ENCODE data around the gene TMEM54. TPM values are rescaled to one million over a fixed set of nuclear protein-coding genes. Genes with fewer than 3 reads are reported as not detected.

TMEM54 gene
- total RNA-seq, 1 donor from 2014 or later, result 14.5 TPM

- Mint-ChIP-seq H3K4me3 (no peak overlapping the region), H3K27me3 (ENCODE audit: insufficient read depth, low read depth) (peaks cover 4% of the 10 kb centered on the region), H3K27ac (no peak overlapping the region), H3K9me3 (no peaks in the 10 kb centered on the region), H3K36me3 (no peaks in the 10 kb centered on the region), H3K4me1 (peaks cover 16% of the 10 kb centered on the region)
- TF ChIP-seq EZH2 (IDR thresholded peaks at IDR 0.05), result no peak
- TF ChIP-seq CTCF (IDR thresholded peaks at IDR 0.05), result no peak
- no peak for TF ChIP-seq EZH2phosphoT487 (IDR thresholded peaks at IDR 0.05)
- Histone ChIP-seq H3K36me3 (no peaks in the 10 kb centered on the region), H3K9me3 (ENCODE audit: low read depth) (no peaks in the 10 kb centered on the region), H3K4me2 (no peak overlapping the region), H2AFZ (replicated peaks) (no peak overlapping the region), H4K20me1 (ENCODE audit: low read depth) (no peaks in the 10 kb centered on the region), H3F3A (ENCODE audit: low read depth) (no peaks in the 10 kb centered on the region), H3K9ac (no peak overlapping the region), H3K4me1 (no peaks in the 10 kb centered on the region), H3K27me3 (peaks cover 1% of the 10 kb centered on the region), H3K27ac (no peak overlapping the region), H3K79me2 (ENCODE audit: low read depth) (no peaks in the 10 kb centered on the region), H3K4me3 (no peak overlapping the region)
- DNase-seq (ENCODE audit: low spot score), result no peak
Measured at GRCh38 chr1:32917521-32917920, 16.3 kb upstream of the TMEM54 start.

GRCh38 chr1:32915766-32916706 lies 14.8 kb upstream of the TMEM54 start:
- H3K4me1 ChIP-seq, result no peaks in the 10 kb centered on the region
- Mint-ChIP-seq H3K36me3 (no peaks in the 10 kb centered on the region), H3K4me1 (peaks cover 16% of the 10 kb centered on the region), H3K27ac (no peak overlapping the region), H3K9me3 (no peaks in the 10 kb centered on the region), H3K4me3 (no peak overlapping the region), H3K27me3 (ENCODE audit: insufficient read depth, low read depth) (peaks cover 2% of the 10 kb centered on the region)
- H3K36me3 ChIP-seq, result no peaks in the 10 kb centered on the region
- no peak for DNase-seq (ENCODE audit: low spot score)
- no peaks in the 10 kb centered on the region for H3K79me2 ChIP-seq (ENCODE audit: low read depth)
- TF ChIP-seq CTCF (IDR thresholded peaks at IDR 0.05), result no peak
- TF ChIP-seq EZH2 (IDR thresholded peaks at IDR 0.05), result no peak
- no peak for TF ChIP-seq EZH2phosphoT487 (IDR thresholded peaks at IDR 0.05)
- no peaks in the 10 kb centered on the region for H4K20me1 ChIP-seq (ENCODE audit: low read depth)
- no peak overlapping the region for H3K27ac ChIP-seq
- no peak overlapping the region for H2AFZ ChIP-seq (replicated peaks)
- H3K4me3 ChIP-seq, result no peak overlapping the region
- no peak overlapping the region for H3K4me2 ChIP-seq
- H3K9me3 ChIP-seq (ENCODE audit: low read depth), result no peaks in the 10 kb centered on the region
- no peak overlapping the region for H3K9ac ChIP-seq
- H3K27me3 ChIP-seq, result no peaks in the 10 kb centered on the region
- no peaks in the 10 kb centered on the region for H3F3A ChIP-seq (ENCODE audit: low read depth)

DNA sequence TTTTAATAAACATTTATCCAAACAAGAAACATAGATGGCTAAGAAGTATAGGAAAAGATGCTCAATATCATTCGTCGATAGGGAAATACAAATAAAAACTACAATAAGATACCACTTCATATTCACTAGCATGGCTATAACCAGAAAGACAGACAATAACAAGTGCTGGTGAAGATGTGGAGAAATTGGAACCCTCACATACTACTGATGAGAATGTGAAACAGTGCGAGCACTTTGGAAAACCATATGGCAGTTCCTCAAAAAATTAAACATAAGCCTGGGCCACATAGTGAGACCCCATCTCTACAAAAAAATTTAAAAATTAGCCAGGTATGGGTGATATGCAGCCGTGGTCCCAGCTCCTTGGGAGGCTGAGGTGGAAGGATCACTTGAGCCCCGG lies 9.1 kb upstream of the TMEM54 start:
- Histone ChIP-seq H3K9ac (no peak overlapping the region), H4K20me1 (ENCODE audit: low read depth) (no peaks in the 10 kb centered on the region), H2AFZ (replicated peaks) (no peak overlapping the region), H3K4me1 (peaks cover 3% of the 10 kb centered on the region), H3K36me3 (no peaks in the 10 kb centered on the region), H3K4me3 (no peak overlapping the region), H3K4me2 (no peak overlapping the region), H3F3A (ENCODE audit: low read depth) (no peaks in the 10 kb centered on the region), H3K79me2 (ENCODE audit: low read depth) (no peaks in the 10 kb centered on the region), H3K9me3 (ENCODE audit: low read depth) (no peaks in the 10 kb centered on the region), H3K27ac (no peak overlapping the region), H3K27me3 (no peaks in the 10 kb centered on the region)
- H3K27ac Mint-ChIP-seq, result no peak overlapping the region
- no peaks in the 10 kb centered on the region for H3K27me3 Mint-ChIP-seq (ENCODE audit: insufficient read depth, low read depth)
- no peak for DNase-seq (ENCODE audit: low spot score)
- TF ChIP-seq EZH2 (IDR thresholded peaks at IDR 0.05) (no peak), CTCF (IDR thresholded peaks at IDR 0.05) (no peak), EZH2phosphoT487 (IDR thresholded peaks at IDR 0.05) (no peak)
- H3K4me3 Mint-ChIP-seq, result no peak overlapping the region
- no peaks in the 10 kb centered on the region for H3K9me3 Mint-ChIP-seq
- no peaks in the 10 kb centered on the region for H3K36me3 Mint-ChIP-seq
- H3K4me1 Mint-ChIP-seq, result no peaks in the 10 kb centered on the region
